ENCODE results near the gene FLCN.
"Not testable (repeated sequence)": the region's sequence is repeated elsewhere in the genome, so short reads cannot be mapped to it uniquely, and the experiment has no call there.

FLCN gene

GRCh38 chr17:17214646-17215436 lies 22.1 kb downstream of the FLCN start:
- no peak for DNase-seq (ENCODE audit: insufficient read length, low spot score)
- no peak for FAIRE-seq

- DNase-seq (ENCODE audit: insufficient read length, low spot score) (no peak), FAIRE-seq (no peak)
Observed at GRCh38 chr17:17213775-17214174, 23.2 kb downstream of the FLCN start.

- DNase-seq (ENCODE audit: insufficient read length, low spot score) (no peak), FAIRE-seq (no peak)
Observed at GRCh38 chr17:17207998-17208397, 29.0 kb downstream of the FLCN start.

GRCh38 chr17:17206913-17207335 lies 30.0 kb downstream of the FLCN start:
- FAIRE-seq (no peak), DNase-seq (ENCODE audit: insufficient read length, low spot score) (no peak)

GRCh38 chr17:17206124-17206912 lies 30.6 kb downstream of the FLCN start, which contains the start of gene PLD6:
Gene PLD6 (minus strand): TSS chr17:17206333. CDS start chr17:17206286, 47 bp downstream.
- peak; percentile 100 for FAIRE-seq

GRCh38 chr17:17205368-17206123 lies 31.4 kb downstream of the FLCN start:
- DNase-seq (ENCODE audit: insufficient read length, low spot score) (peak; percentile 80), FAIRE-seq (no peak)

More at GRCh38 chr17:17206124-17206912, 30.6 kb downstream of the FLCN start, which contains the start of gene PLD6:
- peak; percentile 77 for DNase-seq (ENCODE audit: insufficient read length, low spot score)

- FAIRE-seq (no peak), DNase-seq (ENCODE audit: insufficient read length, low spot score) (no peak)
Observed at GRCh38 chr17:17204635-17205231, 32.2 kb downstream of the FLCN start.

GRCh38 chr17:17204041-17204591 lies 32.9 kb downstream of the FLCN start:
- DNase-seq (ENCODE audit: insufficient read length, low spot score) (no peak), FAIRE-seq (peak; percentile 52)

- FAIRE-seq: no peak
- DNase-seq (ENCODE audit: insufficient read length, low spot score): no peak
Observed at GRCh38 chr17:17203173-17203730, 33.7 kb downstream of the FLCN start.

- no peak for DNase-seq (ENCODE audit: insufficient read length, low spot score)
- no peak for FAIRE-seq
Observed at GRCh38 chr17:17201907-17202306, 35.1 kb downstream of the FLCN start.

GRCh38 chr17:17201271-17201670 lies 35.7 kb downstream of the FLCN start:
- FAIRE-seq (no peak), DNase-seq (ENCODE audit: insufficient read length, low spot score) (no peak)

- no peak for FAIRE-seq
- no peak for DNase-seq (ENCODE audit: insufficient read length, low spot score)
Observed at GRCh38 chr17:17200831-17201230, 36.1 kb downstream of the FLCN start.

GRCh38 chr17:17200311-17200710 lies 36.7 kb downstream of the FLCN start:
- no peak for FAIRE-seq

GRCh38 chr17:17198281-17198680 lies 38.7 kb downstream of the FLCN start:
- no peak for DNase-seq (ENCODE audit: insufficient read length, low spot score)
- FAIRE-seq: peak; percentile 33

More at GRCh38 chr17:17200311-17200710, 36.7 kb downstream of the FLCN start:
- no peak for DNase-seq (ENCODE audit: insufficient read length, low spot score)

- FAIRE-seq: no peak
- DNase-seq (ENCODE audit: insufficient read length, low spot score): no peak
Observed at GRCh38 chr17:17196776-17197175, 40.2 kb downstream of the FLCN start.

GRCh38 chr17:17195466-17195865 lies 41.5 kb downstream of the FLCN start:
- DNase-seq (ENCODE audit: insufficient read length, low spot score); FAIRE-seq: not testable (repeated sequence)

- DNase-seq (ENCODE audit: insufficient read length, low spot score) (no peak), FAIRE-seq (no peak)
Observed at GRCh38 chr17:17191961-17192381, 45.0 kb downstream of the FLCN start.

GRCh38 chr17:17191346-17191792 lies 45.6 kb downstream of the FLCN start:
- peak; percentile 80 for FAIRE-seq
- DNase-seq (ENCODE audit: insufficient read length, low spot score): peak; percentile 74

GRCh38 chr17:17190188-17190587 lies 46.8 kb downstream of the FLCN start:
- FAIRE-seq (no peak), DNase-seq (ENCODE audit: insufficient read length, low spot score) (no peak)

GRCh38 chr17:17189559-17189958 lies 47.4 kb downstream of the FLCN start:
- DNase-seq (ENCODE audit: insufficient read length, low spot score) (no peak), FAIRE-seq (no peak)
